Mesothelial cell of epicardium (in vitro differentiated cells): ENCODE data around the gene KRT74. TPM values are rescaled to one million over a fixed set of nuclear protein-coding genes. Genes with fewer than 3 reads are reported as not detected.

Experiments
- DNase-seq, 2 experiments: peaks; one replicate each; pipeline ENCODE4 v3.0.0; 2021; ENCODE audit warnings: low spot score in 2 of 2; ENCODE audit not compliant: unreplicated experiment in 2 of 2
- H3K27ac Mint-ChIP-seq: 2 replicates; pipeline ENCODE4 v1.8.0; 2021; ENCODE audit warnings: mixed read lengths
- H3K27me3 Mint-ChIP-seq: 2 replicates; pipeline ENCODE4 v1.8.0; 2021; ENCODE audit warnings: low read depth, mixed read lengths
- H3K36me3 Mint-ChIP-seq: 2 replicates; pipeline ENCODE4 v1.8.0; 2021; ENCODE audit warnings: mixed read lengths
- H3K4me1 Mint-ChIP-seq: 2 replicates; pipeline ENCODE4 v1.8.0; 2021; ENCODE audit warnings: mixed read lengths
- H3K4me3 Mint-ChIP-seq: 2 replicates; pipeline ENCODE4 v1.8.0; 2021; ENCODE audit warnings: mild to moderate bottlenecking, moderate library complexity, mixed read lengths
- H3K9me3 Mint-ChIP-seq: 2 replicates; pipeline ENCODE4 v1.8.0; 2021; ENCODE audit warnings: mixed read lengths
- CTCF ChIP-seq: fragments of 200-600 bp; sonication (generic); IDR thresholded peaks from one replicate; pipeline ENCODE4 v1.5.0; 2021; ENCODE audit warnings: antibody characterized with exemption; ENCODE audit not compliant: unreplicated experiment
- total RNA-seq: library from RNA; stranded (reverse); gene quantifications from 3 replicates; pipeline ENCODE4 v1.2.1, GENCODE V29; 2021

Gene KRT74
- not detected in 3 replicates for total RNA-seq

- Mint-ChIP-seq H3K36me3 (no peaks in the 10 kb centered on the region), H3K27me3 (peaks cover 33% of the 10 kb centered on the region), H3K4me3 (no peak within 1 kb of the TSS), H3K9me3 (no peaks in the 10 kb centered on the region), H3K4me1 (no peaks in the 10 kb centered on the region), H3K27ac (no peak within 1 kb of the TSS)
- DNase-seq, result no peak
- no peak for TF ChIP-seq CTCF
Observed at GRCh38 chr12:52573743-52574142, at the start of gene KRT74. TSS of gene KRT74 (minus strand) at chr12:52573843. CDS start at chr12:52573777, 66 bp downstream.

DNA sequence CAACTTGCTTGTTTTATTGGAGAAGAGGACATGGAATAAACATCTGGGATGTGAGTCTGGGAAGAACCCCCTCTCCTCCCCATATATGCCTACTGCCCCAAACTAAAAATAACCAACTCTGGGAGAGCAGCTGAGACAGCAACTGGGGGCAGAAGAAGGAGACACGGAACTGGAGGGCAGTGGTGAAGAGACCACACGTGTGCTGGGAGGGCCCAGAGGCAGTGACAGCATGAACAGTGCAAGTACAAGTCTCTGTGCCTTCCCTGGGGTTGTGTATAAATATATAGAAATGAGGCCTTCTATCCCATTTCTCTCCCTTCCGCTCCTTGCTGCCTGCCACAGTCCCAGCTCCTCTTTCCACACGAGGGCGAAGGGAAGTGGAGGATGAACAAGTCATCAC, 48.7 kb upstream of the KRT74 start:
- Mint-ChIP-seq H3K27me3 (peaks cover 76% of the 10 kb centered on the region), H3K36me3 (no peaks in the 10 kb centered on the region), H3K4me1 (no peaks in the 10 kb centered on the region), H3K4me3 (no peak overlapping the region), H3K9me3 (peaks cover 7% of the 10 kb centered on the region), H3K27ac (no peak overlapping the region)
- no peak for TF ChIP-seq CTCF
- no peak for DNase-seq

GRCh38 chr12:52618866-52619265, 45.2 kb upstream of the KRT74 start:
- peaks cover 7% of the 10 kb centered on the region for H3K9me3 Mint-ChIP-seq
- DNase-seq, result no peak
- H3K4me1 Mint-ChIP-seq, result no peaks in the 10 kb centered on the region
- H3K4me3 Mint-ChIP-seq, result no peak overlapping the region
- H3K27ac Mint-ChIP-seq, result no peak overlapping the region
- H3K27me3 Mint-ChIP-seq, result peaks cover 67% of the 10 kb centered on the region
- H3K36me3 Mint-ChIP-seq, result no peaks in the 10 kb centered on the region
- no peak for TF ChIP-seq CTCF

GRCh38 chr12:52618216-52618615, 44.6 kb upstream of the KRT74 start, which contains the start of gene KRT73:
TSS of gene KRT73 (minus strand) at chr12:52618559. CDS start at chr12:52618524, 35 bp downstream.
- Mint-ChIP-seq H3K27ac (no peak within 1 kb of the TSS), H3K4me3 (no peak within 1 kb of the TSS), H3K27me3 (peaks cover 67% of the 10 kb centered on the region), H3K9me3 (peaks cover 6% of the 10 kb centered on the region), H3K4me1 (no peaks in the 10 kb centered on the region), H3K36me3 (no peaks in the 10 kb centered on the region)
- no peak for DNase-seq
- no peak for TF ChIP-seq CTCF

DNA sequence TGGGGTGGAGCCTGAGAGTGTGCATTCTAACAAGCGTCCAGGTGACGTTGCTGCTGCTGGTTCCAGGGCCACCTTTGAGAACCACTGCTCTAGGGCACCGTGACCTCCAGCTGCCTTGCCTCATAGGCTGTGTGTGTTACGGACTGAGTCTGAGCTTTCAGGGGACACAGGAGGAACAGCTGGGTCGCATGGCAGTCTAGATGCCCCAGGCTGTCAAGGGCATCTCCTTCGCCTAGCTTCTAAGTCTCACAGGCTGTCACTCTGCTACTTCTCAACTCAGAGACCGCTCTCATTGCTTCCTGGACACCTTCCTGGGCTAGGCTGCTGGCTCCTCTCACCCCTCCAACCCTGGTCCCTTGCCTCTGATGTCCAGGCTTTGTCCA, 43.8 kb upstream of the KRT74 start:
- Mint-ChIP-seq H3K4me1 (no peaks in the 10 kb centered on the region), H3K9me3 (no peaks in the 10 kb centered on the region), H3K27me3 (peaks cover 66% of the 10 kb centered on the region), H3K4me3 (no peak overlapping the region), H3K36me3 (no peaks in the 10 kb centered on the region), H3K27ac (no peak overlapping the region)
- no peak for TF ChIP-seq CTCF
- DNase-seq, result no peak

GRCh38 chr12:52616680-52617402, 43.2 kb upstream of the KRT74 start:
- H3K27me3 Mint-ChIP-seq, result peaks cover 67% of the 10 kb centered on the region
- H3K27ac Mint-ChIP-seq, result no peak overlapping the region
- TF ChIP-seq CTCF, result no peak
- no peak overlapping the region for H3K4me3 Mint-ChIP-seq
- H3K4me1 Mint-ChIP-seq, result no peaks in the 10 kb centered on the region
- H3K9me3 Mint-ChIP-seq, result no peaks in the 10 kb centered on the region
- no peaks in the 10 kb centered on the region for H3K36me3 Mint-ChIP-seq
- DNase-seq, result no peak
